MM.1S (cell line): ENCODE measurements around the gene SRRM3.
A peak's percentile ranks its signal among the peaks of the same experiment; 100 is the strongest.

Experiments
- DNase-seq: peaks from one replicate; pipeline ENCODE4 v3.0.0-alpha.2; 2015
- H2AFZ ChIP-seq: fragments of 300-600 bp; sonication (generic); 2 replicates; pipeline ENCODE4 v1.6.0; 2016; ENCODE audit warnings: antibody characterized with exemption, low read length
- H3F3A ChIP-seq: fragments of 300-600 bp; sonication (generic); 2 replicates; pipeline ENCODE4 v1.6.1; 2016; ENCODE audit warnings: mild to moderate bottlenecking, antibody characterized with exemption, low read length, moderate library complexity, mixed read lengths; ENCODE audit not compliant: insufficient read depth
- H3K27ac ChIP-seq: fragments of 300-600 bp; sonication (generic); 2 replicates; pipeline ENCODE4 v1.5.1; 2016; ENCODE audit warnings: mild to moderate bottlenecking, low read length
- H3K27me3 ChIP-seq: fragments of 300-600 bp; sonication (generic); replicated peaks from 2 replicates; pipeline ENCODE4 v1.6.0; 2016; ENCODE audit warnings: low read length; ENCODE audit not compliant: insufficient read depth
- H3K36me3 ChIP-seq: fragments of 300-600 bp; sonication (generic); replicated peaks from 2 replicates; pipeline ENCODE4 v1.6.1; 2016; ENCODE audit warnings: mild to moderate bottlenecking, low read length, mixed read lengths; ENCODE audit not compliant: insufficient read depth
- H3K4me1 ChIP-seq: fragments of 300-600 bp; sonication (generic); 2 replicates; pipeline ENCODE4 v1.6.1; 2016; ENCODE audit warnings: low read length, mixed read lengths
- H3K4me2 ChIP-seq: fragments of 300-600 bp; sonication (generic); 2 replicates; pipeline ENCODE4 v1.6.0; 2016; ENCODE audit warnings: low read depth, low read length
- H3K4me3 ChIP-seq: fragments of 300-600 bp; sonication (generic); 2 replicates; pipeline ENCODE4 v1.5.1; 2016; ENCODE audit warnings: low read length, mixed read lengths
- H3K79me2 ChIP-seq: fragments of 300-600 bp; sonication (generic); 2 replicates; pipeline ENCODE4 v1.6.1; 2016; ENCODE audit warnings: mixed run types, low read length, mixed read lengths
- H3K9ac ChIP-seq: fragments of 300-600 bp; sonication (generic); 2 replicates; pipeline ENCODE4 v1.6.1; 2016; ENCODE audit warnings: low read length, mixed read lengths
- H3K9me2 ChIP-seq: fragments of 300-600 bp; sonication (generic); replicated peaks from 2 replicates; pipeline ENCODE4 v1.6.1; 2016; ENCODE audit warnings: mild to moderate bottlenecking, low read length, mixed read lengths; ENCODE audit not compliant: insufficient read depth
- H3K9me3 ChIP-seq: fragments of 300-600 bp; sonication (generic); replicated peaks from 2 replicates; pipeline ENCODE4 v1.6.1; 2016; ENCODE audit warnings: mild to moderate bottlenecking, low read length, mixed read lengths; ENCODE audit not compliant: insufficient read depth
- H4K20me1 ChIP-seq: fragments of 300-600 bp; sonication (generic); 2 replicates; pipeline ENCODE4 v1.6.1; 2016; ENCODE audit warnings: mild to moderate bottlenecking, low read length, moderate library complexity, mixed read lengths; ENCODE audit not compliant: insufficient read depth
- CTCF ChIP-seq: fragments of 300-600 bp; sonication (generic); IDR thresholded peaks from 2 replicates; pipeline ENCODE4 v1.5.1; 2016; ENCODE audit warnings: antibody characterized with exemption, low read length, mixed read lengths
- EZH2 ChIP-seq: fragments of 300-600 bp; sonication (generic); optimal IDR thresholded peaks from 2 replicates; pipeline ENCODE3; 2017; ENCODE audit warnings: low read depth, mild to moderate bottlenecking, antibody characterized with exemption, low read length, mixed read lengths
- EZH2phosphoT487 ChIP-seq: fragments of 300-600 bp; sonication (generic); IDR thresholded peaks from 2 replicates; pipeline ENCODE4 v1.6.1; 2018; ENCODE audit warnings: antibody characterized with exemption, low read length

The SRRM3 gene

GRCh38 chr7:76300166-76300731, 98.6 kb downstream of the SRRM3 start:
- Histone ChIP-seq H3K9ac (no peak overlapping the region), H3K9me2 (no peaks in the 10 kb centered on the region), H3K27me3 (peaks cover 10% of the 10 kb centered on the region; the same call in 1 of the 2 replicates), H3K36me3 (no peaks in the 10 kb centered on the region), H3K4me2 (no peak overlapping the region), H2AFZ (no peak overlapping the region), H3K27ac (no peak overlapping the region), H3K4me3 (no peak overlapping the region), H3F3A (no peaks in the 10 kb centered on the region; the same call in 1 of the 2 replicates), H3K4me1 (no peaks in the 10 kb centered on the region), H3K9me3 (no peaks in the 10 kb centered on the region), H3K79me2 (no peaks in the 10 kb centered on the region), H4K20me1 (no peaks in the 10 kb centered on the region)
- TF ChIP-seq EZH2 (no peak), EZH2phosphoT487 (no peak), CTCF (no peak)
- no peak for DNase-seq

- TF ChIP-seq EZH2 (no peak), EZH2phosphoT487 (no peak), CTCF (no peak)
- Histone ChIP-seq H3K9me2 (no peaks in the 10 kb centered on the region), H3K79me2 (no peaks in the 10 kb centered on the region), H3K9me3 (no peaks in the 10 kb centered on the region), H3K27ac (no peak overlapping the region), H3F3A (no peaks in the 10 kb centered on the region; the same call in 1 of the 2 replicates), H2AFZ (no peak overlapping the region), H3K27me3 (peaks cover 10% of the 10 kb centered on the region; the same call in 1 of the 2 replicates), H3K4me1 (no peaks in the 10 kb centered on the region), H4K20me1 (no peaks in the 10 kb centered on the region), H3K9ac (no peak overlapping the region), H3K4me2 (no peak overlapping the region), H3K36me3 (no peaks in the 10 kb centered on the region), H3K4me3 (no peak overlapping the region)
- DNase-seq = no peak
These were observed 99.3 kb downstream of the SRRM3 start for GRCh38 chr7:76301000-76301399.

GRCh38 chr7:76302347-76303201, 100.9 kb downstream of the SRRM3 start, which contains the start of gene HSPB1:
TSS of gene HSPB1 (plus strand) at chr7:76302673. CDS start at chr7:76302713, 40 bp downstream.
- H3K9ac ChIP-seq = peak within 1 kb of the TSS; percentile 39; the same call in 1 of the 2 replicates
- H3K4me1 ChIP-seq = 0 out of 2 replicates have a peak, but pooled peaks cover 9% of the 10 kb centered on the region
- peak within 1 kb of the TSS; percentile 67 for H3K4me3 ChIP-seq
- no peaks in the 10 kb centered on the region for H4K20me1 ChIP-seq
- H3K9me2 ChIP-seq = no peaks in the 10 kb centered on the region
- H3K4me2 ChIP-seq = peak within 1 kb of the TSS; percentile 99
- H2AFZ ChIP-seq = peak within 1 kb of the TSS; percentile 83
- DNase-seq = peak; percentile 40
- no peaks in the 10 kb centered on the region for H3K36me3 ChIP-seq
- H3K27ac ChIP-seq = no peak within 1 kb of the TSS
- no peaks in the 10 kb centered on the region for H3K79me2 ChIP-seq
- no peak for TF ChIP-seq CTCF
- TF ChIP-seq EZH2phosphoT487 = no peak
- no peak for TF ChIP-seq EZH2
- no peaks in the 10 kb centered on the region for H3K9me3 ChIP-seq
- H3K27me3 ChIP-seq = peaks cover 10% of the 10 kb centered on the region; the same call in 1 of the 2 replicates
- H3F3A ChIP-seq = no peaks in the 10 kb centered on the region; the same call in 1 of the 2 replicates
